ENCODE data around the gene ZNF334.

The ZNF334 gene

DNA sequence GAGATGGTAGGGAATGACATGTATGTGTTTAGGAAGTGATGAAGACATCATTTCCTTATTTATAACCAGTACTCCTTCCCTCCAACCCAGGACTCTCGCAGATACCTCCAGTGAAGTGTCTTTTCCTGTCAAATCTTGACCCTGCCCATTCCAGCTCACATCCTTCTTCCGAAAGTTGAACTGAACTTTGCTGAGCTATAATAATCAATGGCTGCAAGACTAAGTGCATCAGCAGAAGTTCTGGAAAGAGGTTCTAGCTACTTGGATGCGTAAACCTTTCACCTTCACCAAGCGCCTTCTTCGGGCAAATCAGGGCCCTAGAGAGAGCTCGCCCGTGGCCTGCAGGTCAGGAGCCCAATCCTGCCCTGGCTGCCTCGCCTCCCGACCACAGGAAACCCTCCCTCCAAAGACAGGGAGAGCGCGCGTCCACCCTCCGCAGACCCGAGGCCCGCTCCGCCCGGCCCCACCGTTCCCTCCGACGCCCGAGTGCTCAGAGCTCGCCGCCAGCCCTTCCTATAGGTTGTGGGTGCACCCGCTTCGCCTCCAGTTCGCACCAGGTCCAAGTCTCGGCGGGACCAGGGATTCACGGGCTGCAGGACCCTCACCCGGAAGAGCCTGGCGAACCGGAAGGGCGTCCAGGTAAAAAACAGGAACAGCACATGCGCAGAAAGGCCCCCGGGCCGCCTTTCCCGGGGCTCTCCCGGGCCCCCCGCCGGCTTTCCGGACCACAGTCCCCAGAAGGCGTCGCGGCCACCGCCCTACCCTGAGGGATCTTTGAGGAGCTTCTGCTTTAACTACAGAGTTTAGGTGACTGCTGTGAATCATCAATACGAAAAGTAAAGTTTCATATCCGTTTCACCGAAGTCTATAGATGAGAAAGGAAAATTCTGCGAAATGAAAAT lies at the start of gene ZNF334:
Gene ZNF334, minus strand, starts transcription at position 617 of the 902 bp plus-strand sequence. CDS start 1,457 bp downstream, outside the sequence.
- peak within 1 kb of the TSS; percentile 34 for H3K27ac ChIP-seq
- TF ChIP-seq ZFX (IDR thresholded peaks at IDR 0.05): no peak
- TF ChIP-seq, protein P1, sequence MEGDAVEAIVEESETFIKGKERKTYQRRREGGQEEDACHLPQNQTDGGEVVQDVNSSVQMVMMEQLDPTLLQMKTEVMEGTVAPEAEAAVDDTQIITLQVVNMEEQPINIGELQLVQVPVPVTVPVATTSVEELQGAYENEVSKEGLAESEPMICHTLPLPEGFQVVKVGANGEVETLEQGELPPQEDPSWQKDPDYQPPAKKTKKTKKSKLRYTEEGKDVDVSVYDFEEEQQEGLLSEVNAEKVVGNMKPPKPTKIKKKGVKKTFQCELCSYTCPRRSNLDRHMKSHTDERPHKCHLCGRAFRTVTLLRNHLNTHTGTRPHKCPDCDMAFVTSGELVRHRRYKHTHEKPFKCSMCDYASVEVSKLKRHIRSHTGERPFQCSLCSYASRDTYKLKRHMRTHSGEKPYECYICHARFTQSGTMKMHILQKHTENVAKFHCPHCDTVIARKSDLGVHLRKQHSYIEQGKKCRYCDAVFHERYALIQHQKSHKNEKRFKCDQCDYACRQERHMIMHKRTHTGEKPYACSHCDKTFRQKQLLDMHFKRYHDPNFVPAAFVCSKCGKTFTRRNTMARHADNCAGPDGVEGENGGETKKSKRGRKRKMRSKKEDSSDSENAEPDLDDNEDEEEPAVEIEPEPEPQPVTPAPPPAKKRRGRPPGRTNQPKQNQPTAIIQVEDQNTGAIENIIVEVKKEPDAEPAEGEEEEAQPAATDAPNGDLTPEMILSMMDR (conservative IDR thresholded peaks at IDR 0.05): no peak

- TF ChIP-seq, protein P1 (conservative IDR thresholded peaks at IDR 0.05): peak; percentile 97
- no peak for TF ChIP-seq ZFX (IDR thresholded peaks at IDR 0.05)
- peak overlapping the region; percentile 22 for H3K27ac ChIP-seq
These were observed 49.2 kb upstream of the ZNF334 start for GRCh38 chr20:46562373-46563169.

- H3K27ac ChIP-seq: no peak overlapping the region
- TF ChIP-seq ZFX (IDR thresholded peaks at IDR 0.05): no peak
- TF ChIP-seq, protein P1 (conservative IDR thresholded peaks at IDR 0.05): no peak
These were observed 48.6 kb upstream of the ZNF334 start for GRCh38 chr20:46562009-46562372.

DNA sequence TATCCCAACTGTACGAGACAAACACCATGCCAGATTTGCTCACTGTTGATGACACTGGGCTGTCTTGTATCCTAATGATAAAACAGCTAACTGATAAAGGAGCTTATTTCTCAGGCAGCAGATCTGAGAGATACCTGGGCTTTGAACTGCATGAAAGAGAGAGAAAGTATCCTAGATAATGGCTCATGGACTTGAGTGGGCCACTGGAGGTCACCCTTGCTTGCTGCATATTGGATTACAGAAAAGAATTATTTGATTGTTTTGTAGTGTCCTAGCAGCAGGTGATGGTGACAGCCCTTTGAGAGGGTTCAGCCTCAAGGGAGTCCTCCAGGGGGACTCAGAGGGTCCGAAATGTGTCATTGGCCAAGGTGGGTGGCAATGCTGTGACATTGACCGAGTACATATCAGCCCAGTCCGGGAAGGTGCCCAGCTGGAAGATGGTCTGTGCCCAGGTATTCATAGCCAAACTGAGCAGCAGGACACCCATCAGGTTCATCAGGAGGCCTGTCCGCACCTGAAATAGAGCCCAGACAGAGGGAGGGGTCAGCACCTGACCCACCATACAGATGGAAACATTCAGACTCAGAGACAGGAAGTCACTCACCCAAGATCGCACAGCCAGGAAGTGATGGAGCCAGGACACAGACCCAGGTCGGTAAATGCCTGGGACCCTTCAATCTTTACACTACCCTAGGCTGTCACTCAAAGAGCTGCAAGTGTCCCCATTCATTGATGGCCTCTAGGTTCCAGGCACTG lies 46.5 kb upstream of the ZNF334 start:
- no peak overlapping the region for H3K27ac ChIP-seq
- TF ChIP-seq ZFX (IDR thresholded peaks at IDR 0.05): no peak
- TF ChIP-seq, protein P1 (conservative IDR thresholded peaks at IDR 0.05): no peak

GRCh38 chr20:46559001-46559400 lies 45.6 kb upstream of the ZNF334 start:
- TF ChIP-seq ZFX (IDR thresholded peaks at IDR 0.05): no peak
- TF ChIP-seq, protein P1 (conservative IDR thresholded peaks at IDR 0.05): no peak

DNA sequence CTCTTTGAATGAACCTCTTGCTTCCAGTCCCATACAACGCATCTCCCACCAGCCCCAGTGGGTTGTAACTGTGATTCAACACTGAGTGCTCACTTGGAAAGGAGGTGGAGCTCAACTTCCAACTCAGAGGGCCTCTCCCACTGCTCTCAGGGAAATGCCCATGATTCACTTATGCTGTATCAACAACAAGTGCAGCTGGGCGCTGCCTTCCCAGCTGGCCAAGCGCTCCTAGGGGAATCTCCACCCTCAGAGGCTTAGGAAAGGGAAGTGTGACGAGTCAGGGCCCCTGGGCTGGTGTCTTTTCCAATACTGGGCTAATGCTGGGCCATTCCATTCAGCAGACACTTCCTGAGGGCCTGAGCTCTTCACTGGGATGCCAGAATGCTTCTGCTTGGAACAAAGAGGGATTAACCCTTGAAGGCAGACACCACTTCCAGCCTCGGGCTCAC lies 45.2 kb upstream of the ZNF334 start:
- TF ChIP-seq ZFX (IDR thresholded peaks at IDR 0.05): no peak
- TF ChIP-seq, protein P1 (conservative IDR thresholded peaks at IDR 0.05): no peak
- H3K27ac ChIP-seq: no peak overlapping the region

More at GRCh38 chr20:46559001-46559400, 45.6 kb upstream of the ZNF334 start:
- H3K27ac ChIP-seq: no peak overlapping the region
